ENCODE results near the gene CPNE7.

GRCh38 chr16:89547860-89548259 lies 27.7 kb upstream of the CPNE7 start:
- TF ChIP-seq SUZ12 (IDR thresholded peaks at IDR 0.05; ENCODE audit: extremely low read depth, insufficient read depth, insufficient read length) = no peak
- no peak for TF ChIP-seq YY1 (IDR thresholded peaks at IDR 0.05; ENCODE audit: insufficient read depth, insufficient read length)
